Left lung (tissue), 10 donors: ENCODE data around the gene ATAD5. TPM values are rescaled to one million over a fixed set of nuclear protein-coding genes. Genes with fewer than 3 reads are reported as not detected.
"Not testable (repeated sequence)": the region's sequence is repeated elsewhere in the genome, so short reads cannot be mapped to it uniquely, and the experiment has no call there.

Experiments used
- ATAC-seq: fragments of 200-7000 bp; cut with Tn5 transposase; one replicate; pipeline ENCODE4 v1.9.1; 2020; ENCODE audit warnings: moderate library complexity
- DNase-seq, 4 donors: peaks; one replicate each; pipeline ENCODE4 v3.0.0-alpha.2; 2013 to 2020
- H3K27ac ChIP-seq, 2 donors: fragments of 200-600 bp; sonication (generic) in 1 of 2; one replicate each; pipeline versions ENCODE4 v1.5.0 to v1.8.0; 2020 to 2021
- H3K27me3 ChIP-seq, 2 donors: fragments of 200-600 bp; sonication (generic) in 1 of 2; one replicate each; pipeline versions ENCODE4 v1.5.0 to v1.8.0; 2020 to 2021
- H3K36me3 ChIP-seq, 2 donors: fragments of 200-600 bp; sonication (generic) in 1 of 2; one replicate each; pipeline versions ENCODE4 v1.5.0 to v1.8.0; 2020 to 2021
- H3K4me1 ChIP-seq, 2 donors: fragments of 200-600 bp; one replicate each; pipeline ENCODE4 v1.8.0; 2021
- H3K4me3 ChIP-seq, 2 donors: fragments of 200-600 bp; sonication (generic) in 1 of 2; one replicate each; pipeline versions ENCODE4 v1.5.0 to v1.8.0; 2020 to 2021; ENCODE audit warnings: mild to moderate bottlenecking in 1 of 2
- H3K9me3 ChIP-seq, 2 donors: fragments of 200-600 bp; sonication (generic) in 1 of 2; one replicate each; pipeline versions ENCODE4 v1.5.0 to v1.8.0; 2020 to 2021
- intact Hi-C, 2 donors: fragments of 100-400 bp; cut with DNase I; formaldehyde crosslinking; loops; one replicate each; pipeline versions ENCODE4 v1.11.2 to v1.14.2; 2022
- polyA plus RNA-seq, 6 donors: library from polyadenylated mRNA; unstranded; fragments of 120-200 nt; gene quantifications; one replicate each; pipeline ENCODE4 v1.2.1, GENCODE V29; 2013; ENCODE audit not compliant: insufficient read length in 6 of 6
- total RNA-seq, 2 donors: library from RNA; stranded (reverse); fragmentation: NEBNext Ultra II Directional; extraction: Animal tissue kit (Norgen Biotek cat#: 25700); gene quantifications; one replicate each; pipeline ENCODE4 v1.2.1, GENCODE V29; 2021
- TF ChIP-seq, protein P1 (sequence below), 2 donors: fragments of 200-600 bp; sonication (generic) in 1 of 2; IDR thresholded peaks; one replicate each; pipeline versions ENCODE4 v1.5.0 to v1.8.0; 2021; ENCODE audit warnings: antibody characterized with exemption in 2 of 2
- donor health status: DM: no; HTN: yes; CAD: no.
- donor health status: DM: no; HTN: no; CAD: no.

Gene ATAD5
- total and polyA plus RNA-seq, 8 donors = 2.6 to 10.6 (median 8.6) TPM

DNA sequence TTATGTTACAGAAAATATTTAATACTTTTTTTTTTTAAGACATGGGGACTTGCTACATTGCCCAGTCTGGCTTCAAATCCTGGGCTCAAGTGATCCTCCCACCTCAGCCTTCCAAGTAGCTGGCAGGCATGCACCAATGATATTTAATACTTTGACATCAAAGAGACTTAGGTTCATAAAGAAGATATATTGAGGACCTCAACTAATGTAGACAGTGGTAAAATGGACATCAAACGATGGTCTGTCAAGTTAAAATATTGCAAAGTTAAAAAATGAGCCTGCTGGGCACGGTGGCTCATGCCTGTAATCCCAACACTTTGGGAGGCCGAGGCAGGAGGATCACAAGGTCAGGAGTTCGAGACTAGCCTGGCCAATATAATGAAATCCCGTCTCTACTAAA lies 65.5 kb downstream of the ATAD5 start:
- no peaks in the 10 kb centered on the region for H3K9me3 ChIP-seq
- H3K4me3 ChIP-seq = no peak overlapping the region
- TF ChIP-seq, protein P1, sequence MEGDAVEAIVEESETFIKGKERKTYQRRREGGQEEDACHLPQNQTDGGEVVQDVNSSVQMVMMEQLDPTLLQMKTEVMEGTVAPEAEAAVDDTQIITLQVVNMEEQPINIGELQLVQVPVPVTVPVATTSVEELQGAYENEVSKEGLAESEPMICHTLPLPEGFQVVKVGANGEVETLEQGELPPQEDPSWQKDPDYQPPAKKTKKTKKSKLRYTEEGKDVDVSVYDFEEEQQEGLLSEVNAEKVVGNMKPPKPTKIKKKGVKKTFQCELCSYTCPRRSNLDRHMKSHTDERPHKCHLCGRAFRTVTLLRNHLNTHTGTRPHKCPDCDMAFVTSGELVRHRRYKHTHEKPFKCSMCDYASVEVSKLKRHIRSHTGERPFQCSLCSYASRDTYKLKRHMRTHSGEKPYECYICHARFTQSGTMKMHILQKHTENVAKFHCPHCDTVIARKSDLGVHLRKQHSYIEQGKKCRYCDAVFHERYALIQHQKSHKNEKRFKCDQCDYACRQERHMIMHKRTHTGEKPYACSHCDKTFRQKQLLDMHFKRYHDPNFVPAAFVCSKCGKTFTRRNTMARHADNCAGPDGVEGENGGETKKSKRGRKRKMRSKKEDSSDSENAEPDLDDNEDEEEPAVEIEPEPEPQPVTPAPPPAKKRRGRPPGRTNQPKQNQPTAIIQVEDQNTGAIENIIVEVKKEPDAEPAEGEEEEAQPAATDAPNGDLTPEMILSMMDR (IDR thresholded peaks at IDR 0.05) = no peak
- H3K27me3 ChIP-seq = no peaks in the 10 kb centered on the region
- peaks cover 0 to 70% of the 10 kb centered on the region in 2 donors for H3K36me3 ChIP-seq
- H3K4me1 ChIP-seq = no peaks in the 10 kb centered on the region
- H3K27ac ChIP-seq = no peak overlapping the region
- ATAC-seq = no peak
- no peak for DNase-seq
- intact Hi-C loops = no loop called here

DNA sequence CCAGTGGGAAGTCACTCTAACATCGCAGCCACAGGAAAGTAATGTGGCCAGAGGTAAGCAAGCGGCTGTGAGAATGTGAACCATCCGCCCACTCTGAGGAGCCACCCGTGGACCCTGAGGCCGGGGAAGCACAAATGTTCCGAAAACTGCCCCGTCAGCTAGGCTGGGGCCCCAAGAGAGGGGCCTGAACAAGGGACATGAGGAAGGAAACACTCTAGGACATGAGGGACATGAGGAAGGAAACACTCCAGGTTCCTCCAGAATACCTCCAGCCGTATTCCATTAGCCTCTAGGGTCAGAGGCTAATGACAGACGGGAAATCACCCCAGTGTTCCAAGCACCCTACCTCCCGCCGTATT lies 74.0 kb downstream of the ATAD5 start:
- Histone ChIP-seq H3K4me3 (peak overlapping the region; percentile 80 to 81), H3K9me3 (no peaks in the 10 kb centered on the region), H3K4me1 (peaks cover 5 to 26% of the 10 kb centered on the region in 2 donors), H3K27me3 (no peaks in the 10 kb centered on the region), H3K27ac (peak overlapping the region; percentile 93 to 94), H3K36me3 (peaks cover 0 to 28% of the 10 kb centered on the region in 2 donors)
- DNase-seq (no peak), ATAC-seq (peak; percentile 49)
- TF ChIP-seq, protein P1 (IDR thresholded peaks at IDR 0.05) = no peak
- intact Hi-C loops = no loop called here

DNA sequence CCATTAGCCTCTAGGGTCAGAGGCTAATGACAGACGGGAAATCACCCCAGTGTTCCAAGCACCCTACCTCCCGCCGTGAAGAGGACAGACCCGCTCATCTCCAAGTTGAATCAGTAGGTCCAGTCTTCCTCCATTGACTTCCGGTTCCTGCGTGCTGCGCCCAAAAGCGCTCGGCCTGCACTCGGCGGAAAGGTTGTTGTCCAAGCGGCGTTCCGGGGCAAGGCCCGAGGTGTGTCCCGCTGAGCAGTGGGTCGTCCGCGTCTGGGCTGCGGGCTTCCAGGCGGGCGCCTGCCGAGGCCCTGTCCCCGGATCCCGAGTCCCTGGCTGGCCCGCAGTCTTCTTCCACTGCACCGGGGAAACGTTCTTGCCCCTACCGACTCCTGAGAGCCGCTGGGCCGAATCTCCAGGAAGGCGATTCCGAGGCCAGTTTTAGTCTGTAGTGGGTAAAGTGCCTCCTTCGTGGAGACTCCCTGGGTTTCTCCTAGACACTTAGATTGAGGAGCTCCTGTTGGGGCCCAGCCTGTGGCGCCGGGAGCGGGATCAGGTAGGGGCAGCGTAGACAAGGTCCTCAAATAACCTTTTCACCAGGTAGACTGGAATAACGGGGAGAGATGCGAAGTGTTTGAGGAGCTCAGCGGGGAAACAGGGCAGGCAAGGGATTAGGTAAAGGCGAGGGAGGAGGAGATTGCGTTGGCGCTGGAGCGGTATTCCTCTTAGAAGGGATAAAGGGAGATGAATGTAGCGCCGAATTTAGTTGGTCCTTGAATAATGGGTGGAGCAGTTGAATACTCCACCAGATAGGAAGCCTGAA lies 74.5 kb downstream of the ATAD5 start, which contains the start of gene TEFM:
TEFM (minus strand) TSS at position 138 of the 811 bp plus-strand sequence; CDS start at position 98, 40 bp downstream.
- peak within 1 kb of the TSS; percentile 80 to 81 for H3K4me3 ChIP-seq
- H3K27me3 ChIP-seq = no peaks in the 10 kb centered on the region
- DNase-seq (peak; percentile 90 to 96 (median 90)), ATAC-seq (peak; percentile 99)
- peaks cover 0 to 22% of the 10 kb centered on the region in 2 donors for H3K36me3 ChIP-seq
- H3K4me1 ChIP-seq = peaks cover 5 to 26% of the 10 kb centered on the region in 2 donors
- H3K9me3 ChIP-seq = no peaks in the 10 kb centered on the region
- H3K27ac ChIP-seq = peak within 1 kb of the TSS; percentile 93 to 94
- TF ChIP-seq, protein P1 (IDR thresholded peaks at IDR 0.05) = no peak
- intact Hi-C loops = no loop called here

DNA sequence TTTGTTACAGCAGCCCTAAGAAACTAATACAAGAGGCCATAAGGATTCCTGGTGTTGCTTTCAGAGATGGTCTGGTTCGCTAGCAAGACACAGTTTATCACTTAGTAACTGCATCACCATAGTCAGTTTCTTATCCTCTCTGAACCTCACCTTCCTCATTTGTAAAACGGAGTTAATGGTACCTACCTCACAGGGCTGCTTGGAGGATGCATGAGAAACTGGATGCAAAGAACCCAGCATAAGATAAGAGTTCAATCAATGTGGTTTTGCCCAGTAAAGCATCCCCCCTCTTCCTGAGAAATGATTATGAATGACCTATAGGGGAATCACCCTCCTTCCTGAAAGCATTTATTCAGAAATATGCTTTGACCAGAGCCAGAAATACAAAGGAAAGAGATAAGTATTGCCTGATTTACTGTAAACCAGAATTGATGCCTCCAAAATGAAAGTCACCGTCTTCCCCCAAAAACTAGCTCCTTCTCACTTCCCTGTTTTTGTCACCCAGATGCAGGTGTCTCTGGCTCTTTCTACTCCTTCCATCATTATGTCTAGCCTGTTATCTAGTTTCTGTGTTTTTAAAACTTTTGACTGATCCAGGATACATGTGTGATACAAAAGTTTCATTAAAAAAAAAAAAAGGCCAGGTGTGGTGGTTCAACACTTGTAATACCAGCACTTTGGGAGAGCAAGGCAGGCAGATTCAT lies 77.1 kb downstream of the ATAD5 start:
- H3K27ac ChIP-seq = no peak overlapping the region
- peaks cover 0 to 5% of the 10 kb centered on the region in 2 donors for H3K36me3 ChIP-seq
- no peaks in the 10 kb centered on the region for H3K27me3 ChIP-seq
- no peak overlapping the region for H3K4me3 ChIP-seq
- DNase-seq (no peak), ATAC-seq (no peak)
- H3K4me1 ChIP-seq = peaks cover 5 to 26% of the 10 kb centered on the region in 2 donors
- H3K9me3 ChIP-seq = no peaks in the 10 kb centered on the region
- TF ChIP-seq, protein P1 (IDR thresholded peaks at IDR 0.05) = no peak
- intact Hi-C loops = no loop called here

DNA sequence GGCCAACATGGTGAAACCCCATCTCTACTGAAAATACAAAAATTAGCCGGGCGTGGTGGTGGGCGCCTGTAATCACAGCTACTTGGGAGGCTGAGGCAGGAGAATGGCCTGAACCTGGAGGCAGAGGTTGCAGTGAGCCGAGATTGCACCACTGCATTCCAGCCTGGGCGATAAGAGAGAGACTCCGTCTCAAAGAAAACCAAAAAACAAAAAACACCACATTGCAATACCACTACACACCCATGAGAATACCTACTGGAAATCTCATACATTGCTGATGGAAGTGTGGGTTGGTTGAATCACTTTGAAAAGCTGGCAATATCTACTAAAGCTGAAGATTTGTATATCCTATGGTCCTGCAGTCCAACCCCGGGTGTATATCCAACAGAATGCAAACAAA lies 78.4 kb downstream of the ATAD5 start:
- H3K36me3 ChIP-seq, H3K27me3 ChIP-seq, H3K4me3 ChIP-seq, H3K9me3 ChIP-seq, DNase-seq, H3K27ac ChIP-seq, ATAC-seq, intact Hi-C loops: not testable (repeated sequence)
- peaks cover 5 to 19% of the 10 kb centered on the region in 2 donors for H3K4me1 ChIP-seq
